HUES48 (cell line): Measurements from ENCODE around the gene ALG6.

Source experiments
- H3K27ac ChIP-seq: one replicate; pipeline ENCODE4 v1.7.0; 2013; ENCODE audit warnings: low read depth, low read length, inconsistent platforms
- H3K27me3 ChIP-seq: 2 replicates; pipeline ENCODE4 v1.6.1; 2013; ENCODE audit warnings: mild to moderate bottlenecking, low read length; ENCODE audit not compliant: control insufficient read depth, insufficient read depth
- H3K36me3 ChIP-seq: 2 replicates; pipeline ENCODE4 v1.6.1; 2013; ENCODE audit warnings: low read length; ENCODE audit not compliant: control insufficient read depth, insufficient read depth
- H3K4me1 ChIP-seq: 2 replicates; pipeline ENCODE4 v1.6.1; 2013; ENCODE audit warnings: mild to moderate bottlenecking, low read length; ENCODE audit not compliant: control insufficient read depth, insufficient read depth
- H3K4me3 ChIP-seq: 2 replicates; pipeline ENCODE4 v1.5.1; 2013; ENCODE audit warnings: mild to moderate bottlenecking, low read depth, low read length
- H3K9ac ChIP-seq: 2 replicates; pipeline ENCODE4 v1.6.1; 2013; ENCODE audit warnings: mild to moderate bottlenecking, low read depth, low read length, moderate library complexity
- H3K9me3 ChIP-seq: 2 replicates; pipeline ENCODE4 v1.6.1; 2013; ENCODE audit warnings: low read length; ENCODE audit not compliant: control insufficient read depth, insufficient read depth

Gene ALG6

DNA sequence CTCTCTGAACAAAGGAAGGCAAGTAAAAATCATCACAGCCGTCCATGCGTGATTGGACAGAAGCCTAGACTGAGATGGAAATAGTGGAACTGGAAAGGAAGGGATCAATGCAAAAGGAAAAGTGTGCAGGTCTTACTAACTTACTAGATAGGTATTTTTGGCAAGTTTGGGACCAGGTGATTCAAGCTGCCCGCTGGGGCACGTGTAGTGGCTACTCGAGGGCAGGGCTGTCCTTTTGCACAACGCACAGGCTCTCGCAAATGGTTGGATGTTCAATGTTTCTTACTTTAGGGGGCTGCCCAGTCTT lies 566 bp upstream of the ALG6 start:
- Histone ChIP-seq H3K36me3 (peaks cover 11% of the 10 kb centered on the region), H3K27ac (peak overlapping the region; percentile 54), H3K9me3 (no peaks in the 10 kb centered on the region), H3K27me3 (peaks cover 9% of the 10 kb centered on the region; the same call in 1 of the 2 replicates), H3K9ac (no peak overlapping the region), H3K4me3 (peak overlapping the region; percentile 96), H3K4me1 (peaks cover 7% of the 10 kb centered on the region)

DNA sequence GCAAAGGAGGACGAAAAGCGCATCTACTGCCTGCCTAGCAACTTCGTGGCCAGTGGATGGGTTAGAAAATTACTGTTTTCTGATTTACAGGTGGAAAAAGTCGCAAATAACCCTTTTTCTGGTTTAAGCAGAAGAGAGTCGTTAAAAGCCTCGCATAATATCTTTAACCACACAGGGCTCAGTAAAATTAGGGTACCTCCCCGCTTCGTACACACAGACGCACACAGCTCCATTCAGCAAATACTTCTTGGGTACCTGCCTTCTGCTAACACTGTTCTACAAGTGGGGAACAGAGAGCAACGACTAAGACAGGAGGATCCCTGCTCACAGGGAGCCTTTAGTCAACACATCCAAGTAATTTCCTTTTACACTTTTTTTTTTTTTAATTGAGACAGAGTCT lies 704 bp downstream of the ALG6 start:
- Histone ChIP-seq H3K27me3 (peaks cover 9% of the 10 kb centered on the region; the same call in 1 of the 2 replicates), H3K9me3 (no peaks in the 10 kb centered on the region), H3K9ac (peak overlapping the region; percentile 86), H3K4me3 (peak overlapping the region; percentile 96), H3K27ac (peak overlapping the region; percentile 83), H3K36me3 (peaks cover 17% of the 10 kb centered on the region), H3K4me1 (peaks cover 7% of the 10 kb centered on the region)

DNA sequence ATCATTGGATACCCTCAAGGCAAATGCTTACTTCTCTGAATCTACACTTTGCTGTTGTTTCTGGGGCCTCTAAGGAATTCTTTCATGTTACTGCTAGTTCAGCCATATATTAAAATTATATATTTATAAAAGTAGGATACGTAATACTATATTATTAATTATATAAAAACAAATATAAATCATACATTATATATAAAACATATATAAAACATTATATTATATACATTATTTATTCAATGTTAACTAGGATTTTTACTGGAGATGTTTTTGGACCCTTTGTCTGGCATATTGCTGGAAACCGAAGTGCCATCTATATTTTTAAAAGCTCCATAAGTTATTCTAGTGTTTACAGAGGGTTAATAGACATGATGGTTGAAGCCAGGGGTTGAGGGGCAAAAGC lies 12.2 kb downstream of the ALG6 start:
- Histone ChIP-seq H3K27me3 (no peaks in the 10 kb centered on the region), H3K27ac (no peak overlapping the region), H3K4me1 (no peaks in the 10 kb centered on the region; the same call in 1 of the 2 replicates), H3K4me3 (no peak overlapping the region), H3K9me3 (no peaks in the 10 kb centered on the region), H3K36me3 (peaks cover 14% of the 10 kb centered on the region; the same call in 1 of the 2 replicates), H3K9ac (no peak overlapping the region)

DNA sequence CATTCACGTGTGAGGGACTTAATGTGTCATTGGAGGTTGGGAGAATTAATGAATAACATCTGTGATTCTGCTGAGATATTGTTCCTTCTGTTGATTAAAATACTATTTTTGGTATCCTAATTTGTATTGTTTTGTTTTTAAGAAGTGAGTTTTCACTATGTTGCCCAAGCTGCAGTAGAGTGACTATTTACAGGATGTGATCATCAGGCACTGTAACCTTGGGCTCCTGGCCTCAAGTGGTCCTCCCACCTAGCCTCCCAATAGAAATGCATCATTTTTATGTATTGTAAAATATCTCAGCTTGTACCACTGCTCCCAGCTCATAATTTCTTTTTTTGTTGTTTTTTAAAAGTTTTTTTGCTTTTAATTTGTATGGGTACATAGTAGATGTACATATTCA lies 14.3 kb downstream of the ALG6 start:
- H3K9me3 ChIP-seq = no peaks in the 10 kb centered on the region
- no peaks in the 10 kb centered on the region for H3K27me3 ChIP-seq
- H3K36me3 ChIP-seq = peaks cover 8% of the 10 kb centered on the region; the same call in 1 of the 2 replicates
- H3K4me3 ChIP-seq = no peak overlapping the region
- no peak overlapping the region for H3K9ac ChIP-seq
- H3K4me1 ChIP-seq = no peaks in the 10 kb centered on the region; the same call in 1 of the 2 replicates
- H3K27ac ChIP-seq = no peak overlapping the region

DNA sequence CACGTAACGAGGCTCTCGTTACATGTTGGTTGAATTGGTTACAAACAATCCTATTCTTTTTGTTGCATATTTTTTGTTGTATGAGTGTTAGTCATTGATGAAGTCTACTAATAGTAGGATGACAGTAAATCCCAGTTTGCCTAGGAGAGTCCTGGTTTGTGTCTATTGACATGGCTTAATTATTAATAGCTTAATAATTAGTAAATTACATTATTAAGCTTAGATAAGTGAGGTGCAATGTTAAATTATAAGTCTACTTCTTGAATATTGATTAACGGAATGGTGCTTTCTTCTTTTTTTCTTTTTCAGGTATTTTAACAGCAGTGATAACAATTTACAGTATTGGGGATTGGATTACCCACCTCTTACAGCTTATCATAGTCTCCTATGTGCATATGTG lies 34.5 kb downstream of the ALG6 start:
- Histone ChIP-seq H3K9me3 (no peaks in the 10 kb centered on the region), H3K36me3 (peaks cover 39% of the 10 kb centered on the region)

DNA sequence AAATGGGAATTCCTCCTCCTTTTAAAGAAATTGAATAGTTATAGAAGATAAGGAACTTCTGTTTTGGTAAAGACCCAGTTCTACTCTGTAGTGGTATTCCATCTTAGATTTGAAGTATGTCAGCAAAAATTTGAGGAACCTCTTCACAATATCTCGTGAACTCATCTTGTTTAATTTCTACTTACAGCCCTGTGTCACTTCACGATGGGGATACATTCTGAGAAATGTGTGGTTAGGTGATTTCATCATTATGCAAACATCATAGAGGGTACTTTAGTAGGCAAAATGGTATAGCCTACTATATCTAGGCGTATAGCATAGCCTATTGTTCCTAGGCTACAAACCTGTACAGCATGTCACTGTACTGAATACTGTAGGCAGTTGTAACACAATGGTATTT lies 36.0 kb downstream of the ALG6 start:
- Histone ChIP-seq H3K36me3 (peaks cover 39% of the 10 kb centered on the region), H3K9ac (no peak overlapping the region), H3K27me3 (no peaks in the 10 kb centered on the region), H3K4me1 (no peaks in the 10 kb centered on the region), H3K9me3 (no peaks in the 10 kb centered on the region), H3K4me3 (no peak overlapping the region), H3K27ac (no peak overlapping the region)

More for the DNA sequence above, 34.5 kb downstream of the ALG6 start:
- Histone ChIP-seq H3K9ac (no peak overlapping the region), H3K27ac (no peak overlapping the region), H3K4me1 (no peaks in the 10 kb centered on the region), H3K4me3 (no peak overlapping the region), H3K27me3 (no peaks in the 10 kb centered on the region)

DNA sequence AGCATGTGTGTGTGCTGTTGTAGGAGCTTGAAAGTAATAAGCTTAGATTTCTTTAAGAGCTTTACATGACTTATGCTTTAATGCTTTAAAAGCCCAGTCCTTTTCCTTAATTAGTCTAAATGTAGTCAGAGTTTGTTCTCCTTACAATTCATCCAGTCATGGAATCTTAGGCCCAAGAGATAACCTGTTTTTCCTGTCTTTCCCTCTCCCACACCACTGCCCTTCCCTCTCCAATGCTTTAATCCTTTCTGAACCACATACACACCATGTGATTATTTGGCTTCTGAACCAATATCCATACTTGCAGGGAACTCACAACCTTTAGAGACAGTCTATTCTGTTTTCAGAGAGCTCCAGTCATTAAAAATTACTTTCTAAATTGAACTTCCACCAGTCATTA lies 37.6 kb downstream of the ALG6 start:
- H3K27ac ChIP-seq = no peak overlapping the region
- peaks cover 39% of the 10 kb centered on the region for H3K36me3 ChIP-seq
- H3K9ac ChIP-seq = no peak overlapping the region
- H3K27me3 ChIP-seq = no peaks in the 10 kb centered on the region
- no peaks in the 10 kb centered on the region for H3K4me1 ChIP-seq
- no peak overlapping the region for H3K4me3 ChIP-seq
- H3K9me3 ChIP-seq = no peaks in the 10 kb centered on the region

DNA sequence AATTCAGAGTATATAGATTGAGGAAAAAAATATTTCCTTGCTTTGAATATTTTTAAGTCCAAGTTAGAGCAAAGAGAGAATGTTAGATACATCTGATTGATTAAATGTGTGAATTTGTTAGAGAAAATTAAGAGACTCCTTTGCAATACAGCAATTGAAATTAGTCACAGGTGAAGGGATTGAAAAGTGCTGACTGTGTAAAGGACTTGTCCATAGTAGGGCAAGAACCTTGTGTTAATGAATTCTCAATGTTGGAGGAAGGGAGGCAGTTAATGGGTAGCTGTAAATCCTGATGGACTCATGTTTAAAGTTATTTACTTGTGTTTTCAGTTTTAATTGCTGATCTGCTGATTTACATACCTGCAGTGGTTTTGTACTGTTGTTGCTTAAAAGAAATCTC lies 38.6 kb downstream of the ALG6 start:
- Histone ChIP-seq H3K36me3 (peaks cover 39% of the 10 kb centered on the region), H3K9ac (no peak overlapping the region), H3K4me3 (no peak overlapping the region), H3K27me3 (no peaks in the 10 kb centered on the region), H3K27ac (no peak overlapping the region), H3K9me3 (no peaks in the 10 kb centered on the region), H3K4me1 (no peaks in the 10 kb centered on the region)

DNA sequence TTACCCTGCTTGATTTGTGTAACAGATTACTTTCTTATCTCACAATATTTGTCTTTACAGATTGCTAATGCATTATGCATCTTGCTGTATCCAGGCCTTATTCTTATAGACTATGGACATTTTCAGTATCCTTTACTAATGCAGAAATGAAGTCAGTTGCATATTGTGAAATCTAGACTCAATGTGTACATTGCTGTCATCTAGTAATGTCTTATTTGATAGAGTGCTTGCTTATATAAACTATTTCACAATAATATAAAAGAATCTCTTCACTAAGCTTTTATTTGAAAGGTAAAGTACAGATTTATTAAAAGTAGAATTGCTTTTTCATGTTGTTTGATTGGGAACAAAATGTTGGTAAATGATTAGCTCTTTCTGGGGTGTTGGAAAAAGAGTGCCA lies 39.6 kb downstream of the ALG6 start:
- Histone ChIP-seq H3K27ac (no peak overlapping the region), H3K36me3 (peaks cover 40% of the 10 kb centered on the region), H3K27me3 (no peaks in the 10 kb centered on the region), H3K9me3 (no peaks in the 10 kb centered on the region), H3K4me3 (no peak overlapping the region), H3K4me1 (peaks cover 2% of the 10 kb centered on the region; the same call in 1 of the 2 replicates), H3K9ac (no peak overlapping the region)

DNA sequence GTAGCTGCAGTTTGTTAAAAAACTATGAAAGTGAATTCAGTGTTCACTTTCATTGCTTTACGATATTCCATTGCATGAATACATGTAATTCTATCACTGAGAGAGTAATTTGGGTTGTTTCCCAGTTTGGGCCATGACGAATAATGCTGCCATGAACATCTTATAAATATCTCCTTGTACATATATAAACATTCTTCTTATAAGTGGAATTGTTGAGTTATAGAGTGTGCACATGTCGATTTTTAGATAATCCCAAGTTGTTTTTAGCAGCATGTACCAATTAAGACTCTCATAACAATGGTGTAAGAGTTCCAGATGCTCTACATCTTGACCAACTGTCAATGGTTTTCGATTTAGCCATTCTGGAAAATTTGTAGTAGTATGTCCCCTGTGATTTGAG lies 40.9 kb downstream of the ALG6 start:
- Histone ChIP-seq H3K4me3 (no peak overlapping the region), H3K9me3 (no peaks in the 10 kb centered on the region), H3K36me3 (peaks cover 42% of the 10 kb centered on the region), H3K9ac (no peak overlapping the region), H3K27ac (no peak overlapping the region), H3K4me1 (peaks cover 3% of the 10 kb centered on the region; the same call in 1 of the 2 replicates), H3K27me3 (no peaks in the 10 kb centered on the region)

DNA sequence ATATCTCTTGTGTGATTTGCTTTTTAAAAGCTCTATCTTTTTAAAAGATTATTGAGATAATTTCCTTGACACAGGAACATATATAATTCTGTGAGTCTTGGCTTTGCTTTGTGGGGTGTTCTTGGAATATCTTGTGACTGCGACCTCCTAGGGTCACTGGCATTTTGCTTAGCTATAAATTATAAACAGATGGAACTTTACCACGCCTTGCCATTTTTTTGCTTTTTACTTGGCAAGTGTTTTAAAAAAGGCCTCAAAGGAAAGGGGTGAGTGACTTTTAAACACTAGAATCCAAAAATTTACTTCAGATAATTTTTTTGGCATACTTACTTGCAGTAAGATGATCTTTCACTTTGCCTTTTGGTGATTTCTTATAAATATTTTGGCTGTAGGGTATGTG lies 43.6 kb downstream of the ALG6 start:
- H3K4me3 ChIP-seq = no peak overlapping the region
- H3K4me1 ChIP-seq = peaks cover 3% of the 10 kb centered on the region; the same call in 1 of the 2 replicates
- H3K27ac ChIP-seq = no peak overlapping the region
- H3K9ac ChIP-seq = no peak overlapping the region
- H3K9me3 ChIP-seq = no peaks in the 10 kb centered on the region
- H3K27me3 ChIP-seq = no peaks in the 10 kb centered on the region
- H3K36me3 ChIP-seq = peaks cover 24% of the 10 kb centered on the region

DNA sequence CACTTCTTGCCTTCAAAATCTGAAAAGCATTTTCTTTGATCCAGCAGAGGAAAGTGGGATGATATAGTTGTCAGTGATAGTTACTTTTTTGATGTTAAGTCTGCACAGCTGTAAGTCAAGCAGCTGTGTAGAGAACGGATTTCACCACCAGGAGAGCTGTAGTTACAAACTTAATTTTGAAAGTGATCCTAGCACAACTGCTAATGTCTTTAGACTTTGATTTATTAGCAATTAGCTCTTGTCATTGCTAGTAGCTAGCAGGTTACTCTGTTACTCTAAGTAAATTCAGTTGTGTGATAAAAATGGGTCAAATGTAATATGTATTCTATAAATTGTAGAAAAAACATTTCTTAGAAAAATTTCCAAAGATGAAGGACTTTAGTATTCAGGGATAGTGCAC lies 46.0 kb downstream of the ALG6 start:
- Histone ChIP-seq H3K9me3 (no peaks in the 10 kb centered on the region), H3K27ac (no peak overlapping the region), H3K36me3 (peaks cover 14% of the 10 kb centered on the region), H3K9ac (no peak overlapping the region), H3K4me3 (no peak overlapping the region), H3K4me1 (peaks cover 3% of the 10 kb centered on the region; the same call in 1 of the 2 replicates), H3K27me3 (no peaks in the 10 kb centered on the region)
